SIG-M5 treated with dmso at 0.1 percent for 504 hours (cell line): Measurements from ENCODE around the gene POMP.
A peak's percentile ranks its signal among the peaks of the same experiment; 100 is the strongest.
"Not testable (repeated sequence)": the region's sequence is repeated elsewhere in the genome, so short reads cannot be mapped to it uniquely, and the experiment has no call there.

Source experiments
- DNase-seq: peaks from one replicate; lab custom pipeline; 2025; ENCODE audit not compliant: unreplicated experiment; lab: John Stamatoyannopoulos, UW

POMP gene

DNA sequence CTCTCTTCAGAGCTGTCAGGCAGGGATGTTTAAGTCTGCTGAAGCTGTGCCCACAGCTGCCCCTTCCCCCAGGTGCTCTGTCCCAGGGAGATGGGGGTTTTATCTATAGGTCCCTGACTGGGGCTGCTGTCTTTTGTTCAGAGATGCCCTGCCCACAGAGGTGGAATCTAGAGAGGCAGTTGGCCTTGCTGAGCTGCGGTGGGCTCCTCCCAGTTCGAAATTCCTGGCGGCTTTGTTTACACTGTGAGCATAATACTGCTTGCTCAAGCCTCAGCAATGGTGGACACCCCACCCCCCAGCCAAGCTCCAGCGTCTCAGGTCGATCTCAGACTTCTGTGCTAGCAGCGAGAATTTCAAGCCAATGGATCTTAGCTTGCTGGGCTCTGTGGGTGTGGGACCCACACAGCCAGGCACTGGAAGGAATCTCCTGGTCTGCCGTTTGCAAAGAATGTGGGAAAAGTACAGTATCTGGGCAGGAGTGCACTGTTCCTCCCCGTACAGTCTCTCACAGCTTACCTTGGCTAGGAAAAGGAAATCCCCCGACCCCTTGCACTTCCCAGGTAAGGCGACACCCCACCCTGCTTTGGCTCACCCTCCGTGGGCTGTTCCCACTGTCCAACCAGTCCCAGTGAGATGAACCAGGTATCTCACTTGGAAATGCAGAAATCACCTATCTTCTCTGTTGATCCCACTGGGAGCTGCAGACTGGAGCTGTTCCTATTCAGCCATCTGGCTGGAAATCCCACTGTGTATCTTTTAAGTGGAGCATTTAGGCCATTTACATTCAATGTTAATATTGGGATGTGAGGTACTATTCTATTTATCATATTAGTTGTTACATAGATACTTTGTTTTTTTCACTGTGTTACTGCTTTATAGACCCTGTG, 34.9 kb downstream of the POMP start:
- DNase-seq = not testable (repeated sequence)

DNA sequence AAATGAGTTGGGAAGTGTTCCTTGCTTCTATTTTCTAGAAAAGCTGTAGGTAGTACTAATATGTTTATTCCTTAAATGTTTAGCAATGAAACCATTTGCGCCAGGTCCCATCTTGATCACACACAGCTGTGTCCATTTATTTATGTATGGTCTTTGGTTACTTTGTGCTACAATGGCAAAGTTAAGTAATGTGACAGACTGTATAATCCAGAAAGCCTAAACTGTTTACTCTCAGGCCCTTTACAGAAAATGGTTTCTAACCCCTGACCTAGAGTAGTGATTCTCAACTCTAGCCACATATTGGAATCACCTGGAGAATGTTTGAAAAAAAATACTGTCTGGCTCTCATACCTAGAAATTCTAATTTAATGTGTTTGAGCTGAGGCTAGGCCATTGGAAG, 38.5 kb downstream of the POMP start:
- DNase-seq = no peak

DNA sequence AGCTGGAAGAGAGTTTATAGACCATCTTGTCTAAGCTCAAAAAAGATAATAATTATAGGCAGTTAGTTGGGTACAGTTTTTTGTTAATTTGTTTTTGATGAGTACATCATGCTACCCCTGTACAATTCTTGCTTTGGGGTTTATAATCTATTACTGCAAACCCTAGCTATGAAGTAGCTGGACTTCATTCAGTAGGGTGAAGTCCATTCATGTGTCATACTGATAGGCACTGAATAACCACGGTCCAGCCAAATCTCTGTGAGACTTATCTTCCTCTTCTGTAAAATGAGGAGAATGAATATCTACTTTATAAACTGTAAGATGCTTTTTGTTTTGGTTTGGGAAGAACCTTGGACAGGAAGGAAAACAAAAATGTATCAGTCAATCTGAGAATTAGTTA, 40.3 kb downstream of the POMP start:
- DNase-seq = no peak

DNA sequence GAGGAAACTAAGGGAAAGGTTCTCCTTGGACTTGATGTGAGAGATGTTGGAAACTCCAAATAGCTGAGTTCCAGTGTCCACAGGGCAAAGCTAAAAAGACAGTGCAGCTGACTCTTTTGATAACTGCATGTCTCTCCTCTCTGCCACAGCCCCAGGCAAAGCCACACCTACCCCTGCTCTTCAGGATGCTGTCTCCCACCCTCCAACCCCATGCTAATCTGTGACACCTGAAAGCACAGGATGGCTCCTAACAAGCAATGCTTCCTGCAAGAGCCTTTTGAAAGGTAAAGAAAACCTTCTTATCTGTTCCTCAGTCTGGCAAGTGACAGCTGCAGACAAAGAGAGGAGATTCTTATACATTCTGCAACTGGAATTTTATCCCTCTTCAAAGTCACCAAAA, 45.4 kb downstream of the POMP start:
- no peak for DNase-seq

DNA sequence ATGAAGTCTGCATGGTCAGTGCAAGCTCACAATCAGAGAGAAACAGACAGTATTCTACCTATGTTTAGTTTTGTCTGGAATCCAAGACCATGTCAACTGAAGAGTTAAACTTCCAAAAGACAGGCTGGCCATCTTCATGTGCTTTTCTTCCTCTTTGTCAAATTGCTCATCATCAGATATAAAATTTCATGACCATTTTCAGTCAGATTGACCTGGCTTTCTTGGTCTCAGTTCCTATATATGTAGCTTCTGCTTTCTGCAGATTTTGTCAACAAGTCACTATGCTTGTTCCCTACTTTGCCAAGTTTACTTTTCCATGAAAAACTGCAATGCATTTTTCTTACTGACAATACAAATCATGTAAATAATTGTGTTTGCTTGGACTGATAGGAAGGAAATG, 46.0 kb downstream of the POMP start:
- no peak for DNase-seq

DNA sequence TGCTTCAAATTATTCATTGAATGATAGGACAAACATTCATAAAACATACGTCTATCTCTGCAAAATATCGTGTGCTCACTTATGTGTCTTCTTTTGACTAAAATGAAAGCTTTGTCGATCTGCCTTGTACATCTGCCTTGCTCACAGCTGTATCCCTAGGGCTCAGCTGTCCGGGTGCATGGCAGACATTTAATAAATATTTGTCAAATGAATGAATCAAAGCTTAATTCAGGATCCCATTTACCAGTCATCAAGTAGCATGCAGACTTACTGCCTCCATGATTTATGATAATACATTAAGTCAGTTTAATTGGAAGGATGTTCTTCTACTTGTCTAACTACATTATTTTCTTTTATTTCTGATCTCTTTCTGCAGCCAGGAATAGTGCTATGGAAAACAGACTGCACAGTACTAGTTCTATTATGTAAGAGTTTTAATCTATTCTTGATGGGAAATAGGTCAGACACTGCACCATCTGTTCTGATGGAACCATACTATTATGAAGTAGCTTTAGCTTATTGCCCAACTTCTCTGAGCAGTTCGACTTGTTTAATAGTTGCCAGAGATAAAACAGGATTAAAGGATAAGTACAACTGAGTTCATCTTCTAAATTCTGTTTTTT, 46.6 kb downstream of the POMP start:
- no peak for DNase-seq

DNA sequence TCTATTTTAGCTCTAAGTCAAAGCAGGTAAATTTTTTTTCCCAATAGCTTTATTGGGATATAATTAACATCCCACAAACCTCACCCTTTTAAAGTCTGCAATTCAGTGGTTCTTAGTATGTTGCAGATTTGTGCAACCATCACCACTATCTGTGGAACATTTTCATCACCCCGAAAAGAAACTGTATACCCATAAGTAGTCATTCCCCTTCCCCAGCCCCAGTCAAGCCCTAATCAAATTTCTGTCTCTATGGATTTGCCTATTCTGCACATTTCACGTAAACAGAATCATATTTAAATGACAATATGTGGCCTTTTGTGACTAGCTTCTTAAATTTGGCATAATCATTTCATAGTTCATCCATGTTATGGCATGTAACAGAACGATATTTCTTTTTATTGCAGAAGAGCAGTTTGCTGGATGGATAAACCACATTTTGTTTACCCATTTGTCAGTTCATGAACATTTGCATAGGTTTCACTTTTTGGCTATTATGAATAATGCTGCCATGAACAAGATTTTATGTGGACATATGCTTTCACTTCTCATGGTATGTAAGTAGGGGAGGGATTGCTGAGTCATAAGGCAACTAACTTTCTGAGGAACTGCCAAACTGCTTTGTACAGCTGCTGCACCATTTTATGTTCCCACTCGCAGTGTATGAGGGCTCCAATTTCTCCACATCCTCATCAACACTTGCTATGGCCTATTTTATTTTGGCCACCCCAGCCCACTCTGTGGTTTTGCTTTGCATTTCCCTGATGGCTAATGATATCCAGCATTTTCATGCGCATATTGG, 48.9 kb downstream of the POMP start:
- peak; percentile 93 for DNase-seq

DNA sequence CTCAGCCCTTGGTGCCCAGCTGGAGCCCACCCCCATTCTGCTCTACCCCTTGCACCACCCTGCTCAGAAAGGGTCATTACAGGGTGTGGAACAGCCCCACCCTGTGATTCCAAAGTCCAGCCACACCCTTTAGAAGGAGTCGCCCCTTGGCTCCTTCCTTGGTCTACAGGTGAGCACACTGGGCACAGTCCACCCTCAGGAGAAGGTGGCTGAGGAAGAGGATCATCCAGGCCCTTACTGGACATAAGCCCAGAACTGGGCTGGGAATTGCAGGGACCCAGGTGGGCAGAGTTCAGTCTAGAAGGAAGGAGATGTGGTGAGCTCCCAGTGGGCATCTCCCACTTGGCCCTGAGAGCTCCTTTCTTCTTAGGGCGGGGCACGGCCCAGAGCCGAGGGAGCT, 51.2 kb downstream of the POMP start:
- no peak for DNase-seq

DNA sequence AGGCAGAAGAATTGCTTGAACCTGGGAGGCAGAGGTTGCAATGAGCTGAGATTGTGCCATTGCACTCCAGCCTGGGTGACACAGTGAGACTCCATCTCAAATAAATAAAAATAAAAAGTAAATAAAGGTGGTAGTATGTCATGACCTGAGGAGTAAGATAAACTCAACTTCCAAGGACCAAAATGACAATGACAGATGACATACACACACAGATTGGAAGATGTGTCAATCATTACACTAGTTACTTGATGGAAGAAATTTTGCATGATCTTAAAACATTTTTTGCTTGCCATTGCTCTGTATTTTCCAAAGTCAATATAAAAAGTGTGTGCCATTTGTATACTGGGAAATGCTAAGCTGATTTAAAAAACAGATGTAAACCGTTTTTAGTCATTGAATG, 55.7 kb downstream of the POMP start:
- DNase-seq = no peak

DNA sequence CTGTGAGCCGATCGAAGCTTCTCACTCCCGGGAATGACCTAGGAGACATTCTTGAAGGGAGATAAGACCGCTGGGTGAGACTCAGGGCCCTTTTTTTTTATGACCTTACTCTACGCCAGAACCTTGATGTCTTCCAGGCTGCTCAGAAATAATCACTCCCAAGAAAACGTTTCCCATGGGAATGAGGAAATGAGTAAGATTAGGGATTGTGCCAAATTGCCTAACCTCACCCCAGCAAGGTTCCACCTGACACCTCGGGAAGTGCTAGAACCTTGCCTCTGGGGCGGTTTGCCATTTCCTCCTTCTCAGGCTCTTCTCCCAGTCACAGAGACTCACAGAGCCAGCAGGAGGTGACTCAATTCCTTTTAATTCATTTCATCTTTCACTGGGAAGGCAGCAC, 57.6 kb downstream of the POMP start:
- no peak for DNase-seq

DNA sequence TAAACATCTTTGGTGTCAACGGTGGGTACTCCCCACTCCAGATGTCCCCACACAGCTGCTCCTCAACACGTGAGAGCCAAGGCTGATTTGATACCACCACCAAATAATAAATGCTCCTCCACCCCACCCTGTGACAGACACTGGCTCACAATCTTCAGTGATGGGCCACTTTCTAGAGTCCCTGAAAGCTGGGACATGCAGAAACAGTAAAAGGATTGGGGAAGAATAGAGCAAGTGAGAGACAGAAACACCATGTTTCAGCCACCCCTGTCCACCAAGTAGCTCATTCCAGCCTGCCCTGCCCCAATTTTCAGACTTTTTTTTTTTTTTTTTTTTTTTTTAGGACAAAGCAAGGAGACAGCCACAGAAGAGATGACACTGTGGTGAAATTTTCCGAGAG, 58.2 kb downstream of the POMP start:
- DNase-seq = no peak

DNA sequence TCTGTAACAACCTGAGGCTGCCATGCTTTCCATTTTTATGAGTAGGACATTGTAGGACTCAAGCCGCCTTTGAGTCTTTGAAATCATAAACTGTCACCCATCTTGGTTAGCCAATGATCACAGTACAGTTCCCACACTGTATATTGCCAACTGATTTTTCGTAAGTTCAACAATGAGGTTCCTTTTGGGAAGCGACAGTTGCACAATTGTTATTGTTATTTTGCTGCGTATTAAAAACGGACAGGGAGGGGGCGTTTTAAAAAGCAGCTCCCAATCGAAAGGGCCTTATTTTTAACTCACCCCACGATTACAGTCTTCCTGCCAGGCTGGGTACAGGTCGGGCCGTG, 59.2 kb downstream of the POMP start:
- peak; percentile 21 for DNase-seq

DNA sequence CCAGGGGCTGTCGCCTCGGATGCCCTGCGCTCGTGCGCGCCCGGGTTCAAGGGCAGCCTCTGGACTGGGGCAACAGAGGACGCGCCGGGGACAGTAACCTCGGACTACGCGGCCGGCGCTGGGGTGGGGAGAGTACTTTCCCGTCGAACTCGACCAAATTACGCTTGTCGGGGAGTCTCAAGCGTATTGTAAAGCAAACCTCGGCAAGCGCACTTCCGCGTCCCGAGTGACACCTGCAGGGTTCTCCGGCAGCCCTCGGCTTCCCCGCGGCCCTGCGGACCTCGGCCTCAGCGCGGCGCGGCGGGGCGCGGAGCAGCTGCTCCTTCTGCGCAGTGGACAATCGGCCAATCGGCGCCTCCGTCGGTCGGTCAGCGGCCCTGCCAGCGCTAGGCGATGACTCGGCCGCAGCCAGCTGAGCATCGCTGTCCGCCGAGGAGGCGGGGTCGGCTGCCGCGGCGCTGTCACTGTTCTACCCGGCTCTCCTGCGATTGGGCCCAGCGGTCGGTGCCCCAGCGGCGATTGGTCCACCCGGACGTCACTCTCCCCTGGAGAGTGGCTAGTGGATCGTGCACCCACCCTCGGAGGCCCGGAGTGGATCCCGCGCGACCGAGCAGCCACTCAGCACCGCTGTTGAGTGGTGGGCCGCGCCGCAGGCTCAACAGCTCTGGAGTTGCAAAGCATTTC, 59.8 kb downstream of the POMP start, which contains the start of gene SLC46A3:
Gene SLC46A3, minus strand, starts transcription at position 428 of the 684 bp plus-strand sequence. CDS start 972 bp downstream, outside the sequence.
- DNase-seq = peak; percentile 88

DNA sequence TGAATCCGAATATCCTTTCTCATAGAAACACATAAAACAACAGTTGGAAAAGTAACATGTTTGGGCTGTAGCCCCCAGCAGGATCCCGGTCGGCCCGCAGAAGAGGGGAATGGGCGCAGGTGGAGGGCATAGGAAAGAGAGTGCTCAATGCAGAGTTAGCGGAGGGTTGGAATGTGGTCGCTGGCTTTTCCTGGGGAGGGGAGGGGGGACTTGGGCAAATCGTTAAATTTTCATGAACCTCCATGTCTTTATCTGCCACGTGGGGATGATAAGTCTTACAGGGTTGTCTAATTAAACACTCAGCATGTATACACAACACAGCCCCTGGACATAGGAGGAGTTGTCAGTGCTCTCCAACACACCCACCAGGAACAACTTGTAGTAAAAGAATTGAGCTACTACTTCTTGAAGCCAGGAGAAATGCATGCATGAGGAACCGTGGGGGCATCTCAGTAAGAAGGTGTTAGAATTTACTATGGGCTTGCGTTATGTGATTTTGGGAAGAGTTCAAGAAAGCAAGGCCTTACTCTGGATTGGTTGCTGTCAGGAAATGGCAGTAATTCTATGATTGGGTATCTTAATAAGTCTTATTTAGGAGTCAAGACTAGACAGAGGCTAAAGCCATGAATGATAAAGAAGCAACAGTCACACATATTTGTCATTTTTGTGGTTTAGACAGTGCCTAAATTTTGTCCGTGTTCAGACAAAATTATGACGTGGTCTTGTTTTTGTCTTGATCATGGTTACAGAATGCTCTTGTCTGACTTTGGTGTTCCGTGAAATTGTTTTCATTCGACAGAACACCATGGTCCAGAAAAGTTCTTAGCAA, 60.5 kb downstream of the POMP start:
- no peak for DNase-seq

DNA sequence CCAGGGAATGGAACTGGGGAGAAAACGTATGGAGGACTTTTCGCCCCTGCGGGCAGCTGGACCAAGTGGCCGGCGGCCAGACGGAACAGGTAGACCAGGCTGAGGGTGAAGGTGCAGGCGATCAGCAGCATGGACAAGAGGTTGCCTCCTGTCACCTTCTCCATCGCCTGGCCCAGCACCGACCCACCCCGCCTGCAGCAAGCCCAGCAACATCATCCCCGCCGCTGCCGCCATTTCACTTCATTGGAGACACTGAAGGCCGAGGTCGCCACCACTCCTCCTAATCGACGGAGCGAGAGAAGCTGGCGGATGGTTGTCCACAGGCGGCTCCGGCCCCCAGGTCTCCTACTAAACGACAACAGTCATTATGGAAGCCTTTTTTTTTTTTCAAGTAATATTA, 64.9 kb downstream of the POMP start:
- DNase-seq = no peak

DNA sequence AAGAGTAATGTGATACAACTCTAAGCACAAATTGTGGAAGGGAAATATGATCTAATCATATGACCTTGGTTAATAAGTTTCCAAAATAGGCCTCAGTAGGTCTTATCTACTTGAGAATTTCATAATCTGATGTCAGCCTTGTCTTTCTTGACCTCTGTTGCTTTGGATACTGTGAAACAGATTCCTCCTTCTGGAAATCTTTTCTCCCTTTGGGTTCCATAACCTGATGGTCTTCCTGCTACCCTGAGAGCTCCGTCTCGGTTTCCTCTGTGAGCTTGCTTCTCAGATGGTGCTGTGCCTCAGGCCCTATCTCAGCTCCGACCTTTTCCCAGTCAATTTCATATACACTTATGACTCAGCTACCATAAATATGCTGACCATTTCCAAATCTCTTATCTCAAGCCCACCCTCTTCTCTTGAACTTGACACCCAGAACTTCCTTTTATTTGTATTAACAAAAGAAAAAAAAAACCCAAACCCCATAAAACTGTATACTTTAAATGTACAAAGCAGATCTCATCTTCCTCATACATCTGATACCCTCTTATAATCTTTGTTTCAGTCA, 66.2 kb downstream of the POMP start:
- no peak for DNase-seq
